Hepatic stellate cell (primary cell): Measurements from ENCODE around the gene ZNF284.
A peak's percentile ranks its signal among the peaks of the same experiment; 100 is the strongest.
"Not testable (repeated sequence)": the region's sequence is repeated elsewhere in the genome, so short reads cannot be mapped to it uniquely, and the experiment has no call there.

Experiments used
- DNase-seq: peaks from one replicate; pipeline ENCODE4 v3.0.0; 2011; ENCODE audit warnings: low spot score

ZNF284 gene

GRCh38 chr19:44111910-44112463, 40.0 kb downstream of the ZNF284 start:
- peak; percentile 32 for DNase-seq

GRCh38 chr19:44112802-44113137, 40.8 kb downstream of the ZNF284 start:
- DNase-seq, result no peak

- DNase-seq, result peak; percentile 93
Measured at GRCh38 chr19:44113138-44113783, 41.3 kb downstream of the ZNF284 start, which contains the start of gene ZNF225. ZNF225 (plus strand) TSS chr19:44113399; CDS start chr19:44115828, 2,429 bp downstream.

GRCh38 chr19:44113784-44114390, 41.9 kb downstream of the ZNF284 start:
- peak; percentile 26 for DNase-seq

GRCh38 chr19:44121162-44121561, 49.2 kb downstream of the ZNF284 start:
- not testable (repeated sequence) for DNase-seq

- no peak for DNase-seq
Measured at GRCh38 chr19:44131955-44132354, 60.0 kb downstream of the ZNF284 start.
